NCI-H82 treated with DMSO at 0.1 percent for 48 hours (cell line): ENCODE results near the gene PTPRT.
A peak's percentile ranks its signal among the peaks of the same experiment; 100 is the strongest.

Experiments used
- DNase-seq: peaks from one replicate; lab custom pipeline; 2025; ENCODE audit not compliant: unreplicated experiment; lab: John Stamatoyannopoulos, UW

Gene PTPRT

DNA sequence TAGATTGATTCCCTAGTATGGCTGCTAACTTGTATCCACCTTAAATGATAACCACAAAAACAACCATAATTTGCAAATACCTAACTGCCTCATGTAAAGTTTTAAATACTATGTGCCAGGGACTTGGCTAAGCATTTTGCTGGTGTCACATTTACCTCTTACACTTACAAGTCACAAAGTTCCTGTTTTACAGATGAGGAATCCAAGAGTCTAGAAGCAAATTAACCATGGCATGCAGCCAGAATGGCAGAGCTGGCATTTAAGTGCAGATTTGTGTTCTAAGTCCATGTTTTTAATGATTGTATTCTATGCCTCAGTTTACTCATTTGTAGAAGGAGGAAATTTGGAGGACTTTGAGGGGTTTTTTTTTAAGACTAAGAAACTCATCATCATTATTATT lies 696.7 kb downstream of the PTPRT start:
- no peak for DNase-seq

DNA sequence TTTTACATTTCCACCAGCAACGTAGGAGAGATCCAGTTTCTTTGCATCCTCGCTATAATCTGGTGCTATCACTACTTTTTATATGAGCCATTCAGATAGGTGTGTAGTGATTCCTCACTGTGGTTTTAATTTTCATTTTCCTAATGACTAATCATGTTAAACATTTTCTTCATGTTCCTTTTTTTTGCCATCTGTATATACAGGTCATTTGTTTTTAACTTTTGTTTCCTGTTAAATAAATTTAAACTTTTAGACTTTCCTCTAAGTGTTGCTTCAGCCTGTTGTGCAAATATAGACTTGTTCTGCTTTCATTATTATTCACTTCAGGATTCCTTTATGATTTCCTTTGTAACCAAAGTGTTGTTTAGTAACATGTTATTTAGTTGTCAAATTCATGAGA lies 697.4 kb downstream of the PTPRT start:
- DNase-seq, result no peak

DNA sequence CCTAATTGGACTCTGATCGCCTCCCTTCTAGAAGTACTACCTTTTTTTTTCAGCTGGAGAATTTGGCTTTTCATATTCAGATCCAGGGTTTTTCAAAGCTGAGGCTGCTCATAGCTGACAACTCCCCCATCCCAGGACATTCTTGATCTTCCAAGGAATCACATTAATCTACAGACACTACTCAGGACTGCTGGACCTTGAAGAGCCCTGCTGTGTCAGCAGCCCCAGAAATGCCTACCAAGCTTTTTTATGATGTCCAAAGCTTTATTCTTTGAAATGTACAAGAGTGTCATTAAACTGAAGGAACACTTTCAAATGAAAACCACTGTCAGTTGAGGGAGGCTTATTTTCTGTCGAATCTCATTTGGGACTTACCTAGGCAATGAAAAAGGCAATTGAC lies 704.1 kb downstream of the PTPRT start:
- no peak for DNase-seq

DNA sequence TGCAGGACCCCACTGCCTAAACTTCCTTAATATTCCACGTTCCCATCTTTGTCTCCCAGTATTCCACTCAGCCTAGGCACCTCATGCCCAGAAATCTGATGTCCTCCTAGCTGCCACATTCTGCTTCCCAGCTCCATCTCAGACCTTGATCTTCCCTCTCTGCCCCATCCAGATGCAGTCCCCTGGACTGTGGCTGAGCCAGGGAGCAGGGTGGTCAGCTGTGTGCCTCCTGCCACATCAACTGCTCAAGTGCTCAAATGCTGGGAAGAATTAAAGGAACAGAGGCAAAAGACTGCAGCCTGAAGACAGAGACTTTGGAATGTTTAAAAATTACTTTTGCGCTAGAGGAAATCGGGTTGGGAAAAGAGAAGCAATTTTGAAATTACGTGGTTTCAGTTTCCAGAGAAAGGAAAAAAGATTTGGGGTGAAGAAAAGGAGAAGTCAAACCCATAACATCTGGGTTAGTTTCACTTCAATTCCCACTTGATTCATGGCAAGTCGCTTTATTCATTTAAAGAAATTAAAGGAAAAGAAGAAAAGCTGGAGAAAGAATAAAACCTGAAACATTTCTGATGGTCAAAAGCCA lies 704.8 kb downstream of the PTPRT start:
- no peak for DNase-seq

DNA sequence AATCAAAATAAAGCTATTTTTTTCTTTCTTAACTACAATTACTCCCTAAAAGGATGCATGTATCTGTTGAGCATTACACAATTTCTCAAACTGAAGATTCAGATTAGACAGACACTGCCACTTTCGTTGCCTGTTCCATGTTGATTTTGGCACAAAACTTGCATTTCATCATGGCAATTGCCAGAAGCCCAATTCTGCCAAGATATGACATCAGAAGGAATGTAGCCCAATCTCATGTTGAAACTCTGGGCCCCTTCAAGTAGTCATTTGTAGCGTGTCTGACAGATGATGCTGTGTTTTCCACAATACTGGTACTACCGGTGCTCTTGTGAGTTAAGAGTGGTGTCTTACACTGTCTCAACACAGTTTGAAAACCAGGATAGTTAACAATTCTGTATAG lies 705.4 kb downstream of the PTPRT start:
- no peak for DNase-seq

DNA sequence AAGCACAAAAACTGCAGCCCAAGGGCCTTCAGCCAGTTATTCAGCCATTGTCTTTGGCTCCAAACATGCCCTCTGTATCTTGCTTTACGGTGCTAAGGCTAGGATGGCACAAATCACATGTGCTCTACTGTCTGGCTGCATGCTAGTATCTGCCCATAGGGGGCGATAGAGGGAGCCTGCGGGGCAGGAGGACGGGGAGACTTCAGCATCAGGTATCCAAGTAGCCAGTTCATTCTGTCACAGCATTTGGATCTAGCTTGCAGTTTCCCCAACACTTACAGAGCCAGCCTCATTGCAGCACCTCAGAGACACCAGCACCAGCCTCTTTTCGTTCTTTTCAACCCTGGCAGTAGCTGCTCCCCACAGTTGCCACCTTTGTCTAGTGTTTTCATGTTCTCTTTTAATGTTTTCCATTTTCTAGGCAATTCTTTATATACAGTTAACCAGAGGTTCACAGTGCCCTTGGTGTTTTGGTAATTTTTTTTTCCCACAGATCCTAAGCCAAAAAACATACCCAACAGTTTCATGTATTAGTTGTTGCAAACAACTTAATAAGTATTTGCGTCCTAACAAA lies 705.9 kb downstream of the PTPRT start:
- peak; percentile 55 for DNase-seq

DNA sequence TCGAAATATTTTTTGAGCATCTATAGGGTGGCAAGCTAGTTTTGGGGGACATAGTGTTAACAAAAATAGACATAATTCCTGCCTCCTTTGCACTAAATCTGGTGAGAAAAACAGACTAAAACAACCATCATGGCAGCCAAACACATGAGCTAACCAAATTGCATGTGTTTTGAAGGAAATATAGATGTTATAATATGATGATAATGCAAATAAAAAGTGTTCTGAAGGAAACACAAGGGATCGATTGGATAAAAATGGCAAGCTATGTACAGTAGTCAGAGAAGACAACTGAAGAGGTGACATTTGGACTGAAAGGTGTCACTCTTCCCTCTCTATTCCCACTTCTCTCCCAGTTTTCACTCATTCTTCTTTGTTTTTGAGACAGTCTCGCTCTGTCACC lies 706.9 kb downstream of the PTPRT start:
- no peak for DNase-seq

DNA sequence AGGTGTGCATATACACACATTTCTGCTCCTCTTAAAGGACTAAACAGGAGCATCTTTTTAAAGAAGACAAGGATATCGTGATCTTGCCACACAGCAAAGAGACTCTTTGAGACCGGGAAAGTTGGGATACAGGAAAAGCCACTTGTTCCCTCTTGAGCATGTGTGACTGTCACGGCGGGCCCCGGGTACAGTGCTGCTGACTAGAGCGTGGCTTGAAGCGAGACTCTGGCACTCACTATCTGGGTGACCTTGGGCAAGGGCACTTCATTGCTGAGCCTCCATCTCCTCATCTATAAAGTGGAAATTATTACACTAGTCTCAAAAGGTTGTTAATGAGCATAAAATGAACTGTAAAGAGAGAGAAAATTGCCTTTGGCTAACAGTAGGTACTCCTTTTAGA lies 713.9 kb downstream of the PTPRT start:
- no peak for DNase-seq

DNA sequence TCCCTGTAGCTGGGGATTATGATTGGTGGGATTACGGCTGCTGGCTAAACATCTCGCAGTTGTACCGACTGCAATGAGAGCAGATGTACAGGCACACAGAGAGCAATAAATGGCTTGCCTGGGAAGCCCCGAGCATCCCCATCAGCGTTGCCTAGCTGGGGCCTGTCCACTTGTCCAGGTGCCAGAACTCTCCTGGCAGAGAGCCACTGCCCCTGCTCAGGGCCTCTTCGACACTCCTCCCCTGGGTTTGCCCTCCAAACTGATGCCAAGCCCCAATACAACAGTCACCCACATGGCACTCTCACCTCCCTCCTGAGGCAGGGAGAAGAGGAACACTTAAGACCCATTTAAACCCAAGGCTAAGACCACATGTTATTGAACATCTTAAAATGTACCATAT lies 715.1 kb downstream of the PTPRT start:
- no peak for DNase-seq

DNA sequence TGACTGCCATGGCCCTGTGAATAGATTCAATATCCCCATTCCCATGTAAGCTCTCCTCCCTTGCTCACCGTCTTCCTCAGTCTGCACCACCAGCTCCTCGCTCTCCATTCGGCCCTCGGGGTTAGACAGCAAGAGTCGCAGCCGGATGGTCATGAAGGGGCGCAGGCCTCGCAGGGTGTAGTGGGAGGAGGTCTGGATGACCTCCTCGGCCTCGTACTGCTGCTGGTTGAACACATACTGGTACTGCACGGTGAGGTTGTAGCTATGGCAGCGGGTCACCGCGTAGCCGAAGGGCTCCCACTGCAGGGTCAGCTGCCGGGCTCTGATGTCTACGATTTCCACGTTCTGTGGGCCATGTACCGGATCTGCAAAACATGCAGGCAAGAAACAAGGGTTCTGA lies 717.5 kb downstream of the PTPRT start:
- DNase-seq, result no peak

DNA sequence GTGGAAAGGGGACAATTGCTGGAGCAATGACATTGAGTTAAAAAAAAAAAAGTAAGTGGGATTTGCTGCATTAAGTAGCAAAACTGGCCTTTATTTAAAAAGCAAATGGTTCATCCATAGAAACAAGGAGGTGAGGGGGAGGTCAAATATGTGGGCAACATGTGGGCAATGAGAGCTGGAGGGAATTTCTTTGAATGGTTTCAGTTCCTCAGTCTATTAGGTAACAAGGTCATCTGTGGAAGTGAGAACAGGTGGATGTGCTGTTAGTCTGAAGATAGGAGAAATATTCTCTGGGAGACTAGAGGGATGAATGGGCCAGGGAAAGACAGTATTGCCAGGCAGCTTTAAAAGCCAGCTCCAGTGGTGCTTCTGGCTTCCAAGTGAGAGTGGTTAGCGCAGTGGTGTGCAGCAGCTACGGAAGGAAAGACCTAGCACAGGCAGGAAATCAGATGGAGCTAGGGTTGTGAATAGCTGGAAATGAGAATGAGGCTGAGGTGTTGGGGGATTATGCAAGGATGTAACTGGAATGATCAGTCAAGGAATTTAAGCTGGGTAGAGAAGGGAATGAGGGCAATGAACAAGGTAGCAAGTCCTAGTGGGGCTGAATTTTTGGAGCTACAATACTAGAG lies 727.6 kb downstream of the PTPRT start:
- DNase-seq, result no peak

DNA sequence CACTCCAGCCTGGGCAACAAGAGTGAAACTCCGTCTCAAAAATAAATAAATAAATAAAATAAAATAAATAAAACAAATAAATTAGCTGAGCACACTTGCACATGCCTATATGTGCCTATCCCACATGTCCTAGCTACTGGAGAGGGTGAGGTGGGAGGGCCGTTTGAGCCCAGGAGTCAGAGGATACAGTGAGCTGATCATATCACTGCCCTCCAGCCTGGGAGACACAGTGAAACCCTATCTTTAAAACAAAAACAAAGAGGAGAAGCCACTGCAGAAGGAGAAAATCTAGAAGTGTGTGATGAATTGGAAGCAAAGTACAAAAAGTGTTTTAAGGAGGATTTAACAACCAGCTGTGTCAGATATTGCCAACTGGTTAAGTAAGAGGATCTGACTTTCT lies 728.4 kb downstream of the PTPRT start:
- peak; percentile 54 for DNase-seq

DNA sequence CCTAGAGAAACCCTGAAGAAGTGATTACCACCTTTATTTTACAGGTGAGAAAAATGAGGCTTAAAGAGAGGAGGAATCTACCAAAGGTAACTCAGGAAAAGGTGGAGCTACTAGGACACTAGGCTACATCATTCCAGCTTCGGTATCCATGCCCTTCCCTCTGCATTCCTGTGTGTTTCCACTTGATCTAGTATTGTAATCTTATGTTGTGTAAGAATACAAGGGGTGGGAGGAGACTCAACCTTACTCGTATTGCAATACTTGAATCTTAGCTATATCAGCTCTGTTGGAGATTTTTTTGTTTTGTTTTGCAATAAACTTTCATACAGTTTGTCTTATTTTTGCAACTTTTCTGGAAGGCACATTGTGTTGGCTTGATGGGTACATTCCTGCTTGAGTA lies 742.4 kb downstream of the PTPRT start:
- no peak for DNase-seq

DNA sequence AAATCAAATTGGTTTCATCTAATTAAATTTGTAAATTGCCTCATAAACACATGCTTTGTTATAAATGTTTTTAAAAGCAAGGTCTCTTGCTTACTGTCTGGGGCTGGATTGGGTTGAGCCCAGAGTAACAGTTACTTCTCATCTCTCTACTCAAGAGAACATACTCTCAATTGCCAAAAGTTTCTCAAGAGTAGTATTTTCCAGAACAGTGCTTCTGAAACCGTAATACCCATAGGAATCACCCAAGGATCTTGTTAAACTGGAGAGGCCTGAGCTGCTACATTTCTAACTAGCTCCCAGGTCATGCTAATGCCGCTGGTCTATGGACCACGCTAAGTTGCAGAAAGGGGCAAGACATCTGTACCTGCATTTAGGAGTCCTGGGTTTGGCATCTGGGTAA lies 744.9 kb downstream of the PTPRT start:
- DNase-seq, result no peak

DNA sequence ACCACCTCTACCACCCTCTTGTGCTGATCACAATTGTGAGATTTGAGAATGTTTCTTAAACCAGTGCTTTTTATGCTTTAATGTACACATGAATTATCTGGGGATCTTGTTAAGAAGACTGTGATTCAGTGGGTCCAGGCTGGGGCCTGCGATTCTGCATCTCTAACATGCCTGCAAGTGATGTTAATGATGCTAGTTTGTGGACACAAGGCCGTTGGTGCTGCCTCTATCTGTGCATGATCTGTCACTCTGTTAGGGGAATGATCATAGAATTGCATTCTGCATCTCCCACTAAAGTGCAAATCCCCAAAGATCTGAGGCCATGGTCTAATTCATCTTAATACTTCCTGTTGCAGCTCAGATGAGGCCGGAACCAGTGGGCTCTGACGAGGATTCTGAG lies 746.5 kb downstream of the PTPRT start:
- no peak for DNase-seq

DNA sequence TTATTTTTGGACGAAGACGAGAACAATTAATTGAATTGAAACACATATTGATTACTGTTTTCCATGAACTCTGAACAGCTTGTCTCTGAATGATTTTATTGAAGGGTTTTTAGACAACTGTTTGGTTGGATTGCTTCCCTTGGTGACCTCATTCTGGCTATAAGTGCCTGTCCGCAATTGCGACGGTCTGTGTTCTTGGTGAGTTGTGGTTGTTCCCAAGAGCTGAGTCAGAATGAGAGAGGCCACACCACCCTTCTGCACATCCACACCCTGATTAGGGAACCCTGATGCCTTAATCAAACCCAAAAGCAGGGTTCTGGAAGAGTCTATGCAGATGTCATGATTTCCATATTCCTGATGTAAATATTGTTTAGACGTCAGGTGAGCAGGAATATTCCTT lies 747.0 kb downstream of the PTPRT start:
- DNase-seq, result no peak

DNA sequence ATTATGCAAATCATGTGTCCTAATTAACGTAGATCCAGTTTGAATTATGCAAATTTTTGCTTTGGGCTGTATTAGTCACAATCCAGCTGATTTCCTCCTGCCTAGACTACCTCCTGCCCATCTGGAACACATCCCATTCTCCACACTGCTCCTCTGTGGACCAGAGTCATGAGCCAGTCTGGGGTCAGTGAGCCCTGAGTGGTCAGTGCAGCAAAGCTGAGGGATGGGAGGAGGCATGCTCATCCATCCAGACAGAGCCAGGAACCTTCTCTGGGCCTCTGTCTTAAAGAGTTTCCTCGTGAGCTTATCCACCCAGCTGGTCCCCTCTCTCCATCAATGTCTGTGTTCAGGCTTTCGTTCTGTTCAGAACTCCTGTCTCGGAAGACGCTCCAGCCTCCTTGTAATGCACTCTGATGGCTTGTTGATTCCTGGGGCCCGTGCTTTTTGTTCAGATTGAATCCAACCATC lies 747.8 kb downstream of the PTPRT start:
- no peak for DNase-seq

DNA sequence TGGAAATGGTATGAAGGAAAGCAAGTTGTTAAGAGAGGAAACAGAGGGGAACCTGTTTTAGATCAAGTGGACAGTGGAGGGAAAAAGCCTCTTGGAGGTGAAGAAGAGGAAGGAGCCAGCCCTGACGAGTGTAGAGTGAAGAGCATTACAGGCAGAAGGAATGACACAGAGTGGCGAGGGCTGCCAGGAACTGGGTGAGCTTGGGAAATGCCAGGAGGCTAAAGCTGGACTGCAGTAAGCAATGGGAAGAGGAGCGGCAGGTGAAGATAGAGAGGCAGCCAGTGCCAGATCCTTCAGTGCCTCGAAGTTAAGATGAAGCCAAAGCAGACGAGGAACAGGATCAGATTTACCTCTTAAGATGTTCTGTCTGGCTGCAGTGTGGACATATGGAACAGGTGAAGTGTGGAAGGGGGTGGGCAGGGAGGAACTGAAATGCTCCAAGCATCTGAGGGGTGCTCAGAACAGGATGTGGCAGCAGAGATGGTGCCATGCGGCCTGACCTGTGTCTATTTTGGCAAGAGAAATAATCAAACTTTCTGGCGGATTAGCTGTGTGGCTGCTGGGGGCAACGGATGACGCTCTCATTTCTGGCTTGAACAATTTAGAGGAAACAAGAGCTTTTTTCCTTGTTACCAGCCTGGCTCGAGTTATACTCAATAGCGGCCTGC lies 748.4 kb downstream of the PTPRT start:
- no peak for DNase-seq

DNA sequence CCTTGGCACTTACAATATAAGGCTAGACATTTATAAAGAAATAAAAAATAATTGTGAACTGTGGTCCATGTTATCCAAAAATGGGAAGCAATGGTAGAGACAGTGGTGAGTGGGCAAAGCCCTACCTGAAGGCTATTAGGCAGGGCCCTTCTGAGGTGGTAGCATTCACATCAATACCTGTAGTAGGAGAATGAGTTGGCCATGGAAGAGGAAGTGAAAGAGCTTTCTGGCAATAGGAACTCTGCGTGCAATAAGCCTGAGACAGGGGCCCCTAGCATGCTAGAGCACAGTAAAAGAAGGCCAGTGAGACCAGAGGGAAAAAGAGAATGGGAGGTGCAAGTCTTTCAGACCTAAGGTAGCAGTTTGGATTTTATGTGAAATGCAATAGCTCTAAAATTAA lies 754.5 kb downstream of the PTPRT start:
- DNase-seq, result no peak

DNA sequence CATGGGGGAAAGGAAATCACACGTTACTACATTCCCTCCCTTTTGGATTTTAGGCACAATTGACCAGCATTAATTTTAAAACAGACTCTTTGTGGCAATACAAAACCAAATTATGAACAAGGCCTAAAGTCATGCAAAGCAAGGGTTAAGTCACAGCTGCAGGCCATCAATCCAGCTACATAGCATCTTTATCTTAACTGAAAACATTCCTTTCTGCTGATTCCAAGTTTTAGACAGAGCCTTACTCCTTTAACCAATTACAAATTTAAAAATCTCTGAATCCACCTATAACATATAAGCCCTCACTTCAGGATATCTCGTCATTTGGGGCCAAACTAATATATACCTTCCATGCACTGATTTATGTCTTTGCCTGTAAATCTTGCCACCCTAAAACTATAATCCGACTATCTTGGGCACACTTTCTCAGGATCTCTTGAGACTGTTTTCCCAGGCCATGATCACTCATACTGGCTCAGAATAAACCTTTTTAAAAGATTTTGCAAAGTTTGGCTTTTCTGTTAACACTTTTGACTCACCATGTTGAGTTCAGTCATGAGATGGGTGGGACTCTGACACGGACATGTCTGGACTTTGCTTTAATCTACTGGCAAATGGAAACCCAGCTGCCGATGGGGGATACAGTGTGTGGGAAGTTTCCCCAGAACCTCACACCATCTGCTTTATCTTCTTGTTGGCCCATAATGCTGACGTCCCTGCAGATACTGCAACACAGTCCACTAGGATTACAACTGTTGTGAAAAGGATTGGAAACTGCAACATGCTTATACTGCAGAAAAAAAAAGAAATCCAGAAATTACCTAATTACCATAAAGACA lies 757.0 kb downstream of the PTPRT start:
- no peak for DNase-seq

DNA sequence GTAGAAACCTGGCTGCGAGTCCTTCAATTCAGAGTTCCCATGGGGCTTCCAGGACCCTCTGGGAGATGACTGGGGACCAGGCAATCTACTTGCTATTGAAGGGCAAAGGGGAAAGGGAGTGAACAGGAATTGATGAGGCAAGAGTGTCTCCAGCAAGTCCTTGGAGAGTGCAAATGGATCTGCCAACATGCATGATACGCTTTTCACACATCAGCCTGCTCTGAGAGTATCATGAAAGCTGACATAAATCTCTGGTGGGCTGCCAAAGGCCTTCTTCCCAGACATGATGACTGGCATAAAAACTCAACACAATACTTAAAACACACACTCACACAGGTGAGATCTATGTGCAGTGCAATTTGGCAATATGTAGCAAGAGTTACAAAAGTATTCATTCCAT lies 759.1 kb downstream of the PTPRT start:
- DNase-seq, result no peak
